Measurements from ENCODE around the gene GRIN2A.

The GRIN2A gene

GRCh38 chr16:9802160-9802559 lies 380.1 kb downstream of the GRIN2A start:
- no peak overlapping the region for H3K27ac ChIP-seq

GRCh38 chr16:9801651-9802050 lies 380.6 kb downstream of the GRIN2A start:
- H3K27ac ChIP-seq: no peak overlapping the region
- no peak for DNase-seq (ENCODE audit: low read depth, low spot score)

More at GRCh38 chr16:9802160-9802559, 380.1 kb downstream of the GRIN2A start:
- DNase-seq (ENCODE audit: low read depth, low spot score): no peak

- DNase-seq (ENCODE audit: low read depth, low spot score): no peak
- H3K27ac ChIP-seq: no peak overlapping the region
Measured at GRCh38 chr16:9800186-9800738, 382.0 kb downstream of the GRIN2A start.

- no peak for DNase-seq (ENCODE audit: low read depth, low spot score)
- no peak overlapping the region for H3K27ac ChIP-seq
Measured at GRCh38 chr16:9798952-9799580, 383.2 kb downstream of the GRIN2A start.

GRCh38 chr16:9798474-9798873 lies 383.8 kb downstream of the GRIN2A start:
- no peak for DNase-seq (ENCODE audit: low read depth, low spot score)
- H3K27ac ChIP-seq: no peak overlapping the region

- peak; percentile 16 for DNase-seq (ENCODE audit: low read depth, low spot score)
- peak overlapping the region; percentile 40 for H3K27ac ChIP-seq
Measured at GRCh38 chr16:9797306-9797705, 384.9 kb downstream of the GRIN2A start.

- H3K27ac ChIP-seq: no peak overlapping the region
- no peak for DNase-seq (ENCODE audit: low read depth, low spot score)
Measured at GRCh38 chr16:9793623-9794022, 388.6 kb downstream of the GRIN2A start.

- H3K27ac ChIP-seq: no peak overlapping the region
- no peak for DNase-seq (ENCODE audit: low read depth, low spot score)
Measured at GRCh38 chr16:9791556-9791955, 390.7 kb downstream of the GRIN2A start.

- DNase-seq (ENCODE audit: low read depth, low spot score): no peak
- H3K27ac ChIP-seq: no peak overlapping the region
Measured at GRCh38 chr16:9790199-9790598, 392.0 kb downstream of the GRIN2A start.

- no peak for DNase-seq (ENCODE audit: low read depth, low spot score)
- no peak overlapping the region for H3K27ac ChIP-seq
Measured at GRCh38 chr16:9787717-9788116, 394.5 kb downstream of the GRIN2A start.

GRCh38 chr16:9780831-9781230 lies 401.4 kb downstream of the GRIN2A start:
- no peak overlapping the region for H3K27ac ChIP-seq
- DNase-seq (ENCODE audit: low read depth, low spot score): no peak

GRCh38 chr16:9778849-9779248 lies 403.4 kb downstream of the GRIN2A start:
- no peak overlapping the region for H3K27ac ChIP-seq
- DNase-seq (ENCODE audit: low read depth, low spot score): no peak

- H3K27ac ChIP-seq: no peak overlapping the region
- DNase-seq (ENCODE audit: low read depth, low spot score): no peak
Measured at GRCh38 chr16:9775998-9776397, 406.2 kb downstream of the GRIN2A start.

GRCh38 chr16:9773289-9773688 lies 408.9 kb downstream of the GRIN2A start:
- DNase-seq (ENCODE audit: low read depth, low spot score): no peak
- no peak overlapping the region for H3K27ac ChIP-seq

- DNase-seq (ENCODE audit: low read depth, low spot score): no peak
- H3K27ac ChIP-seq: no peak overlapping the region
Measured at GRCh38 chr16:9772526-9773225, 409.6 kb downstream of the GRIN2A start.

- H3K27ac ChIP-seq: no peak overlapping the region
- DNase-seq (ENCODE audit: low read depth, low spot score): no peak
Measured at GRCh38 chr16:9766891-9767290, 415.3 kb downstream of the GRIN2A start.

- DNase-seq (ENCODE audit: low read depth, low spot score): no peak
- H3K27ac ChIP-seq: no peak overlapping the region
Measured at GRCh38 chr16:9763505-9763904, 418.7 kb downstream of the GRIN2A start.

GRCh38 chr16:9761870-9762269 lies 420.4 kb downstream of the GRIN2A start:
- no peak for DNase-seq (ENCODE audit: low read depth, low spot score)
- no peak overlapping the region for H3K27ac ChIP-seq

GRCh38 chr16:9757687-9758086 lies 424.5 kb downstream of the GRIN2A start:
- DNase-seq (ENCODE audit: low read depth, low spot score): no peak
- H3K27ac ChIP-seq: no peak overlapping the region

- H3K27ac ChIP-seq: no peak overlapping the region
- no peak for DNase-seq (ENCODE audit: low read depth, low spot score)
Measured at GRCh38 chr16:9756434-9756833, 425.8 kb downstream of the GRIN2A start.

- no peak for DNase-seq (ENCODE audit: low read depth, low spot score)
Measured at GRCh38 chr16:9755081-9755480, 427.1 kb downstream of the GRIN2A start.

GRCh38 chr16:9741776-9742175 lies 440.5 kb downstream of the GRIN2A start:
- DNase-seq (ENCODE audit: low read depth, low spot score): no peak
- no peak overlapping the region for H3K27ac ChIP-seq

More at GRCh38 chr16:9755081-9755480, 427.1 kb downstream of the GRIN2A start:
- no peak overlapping the region for H3K27ac ChIP-seq

Measured in epithelial cell of prostate (primary cell).